ENCODE measurements around the gene PLXNA2.

The PLXNA2 gene

DNA sequence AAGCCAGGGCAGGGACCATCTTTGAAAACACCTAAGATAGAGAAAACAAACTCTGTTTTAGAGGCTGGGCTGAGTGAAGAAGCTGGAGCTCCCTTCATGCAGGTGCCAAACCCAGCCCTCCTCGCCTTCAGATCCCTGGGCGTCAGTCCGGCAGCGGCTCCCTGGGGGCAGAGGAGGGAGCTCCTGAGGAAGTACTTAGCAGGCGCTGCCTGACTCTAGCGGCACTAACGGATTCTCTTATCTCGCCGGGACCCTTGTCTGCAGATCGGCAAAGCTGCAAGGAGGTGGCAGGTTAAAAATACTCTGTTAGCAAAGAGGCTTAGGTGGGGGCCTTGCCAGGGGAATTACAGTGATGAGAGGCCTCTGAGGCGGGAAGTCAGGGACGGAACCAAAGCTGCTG is 79.6 kb downstream of the PLXNA2 start:
- no peak for DNase-seq (ENCODE audit: low read depth in 2 of 2)

- no peak for DNase-seq (ENCODE audit: low read depth in 2 of 2)
Observed at GRCh38 chr1:208163539-208163938, 80.6 kb downstream of the PLXNA2 start.

DNA sequence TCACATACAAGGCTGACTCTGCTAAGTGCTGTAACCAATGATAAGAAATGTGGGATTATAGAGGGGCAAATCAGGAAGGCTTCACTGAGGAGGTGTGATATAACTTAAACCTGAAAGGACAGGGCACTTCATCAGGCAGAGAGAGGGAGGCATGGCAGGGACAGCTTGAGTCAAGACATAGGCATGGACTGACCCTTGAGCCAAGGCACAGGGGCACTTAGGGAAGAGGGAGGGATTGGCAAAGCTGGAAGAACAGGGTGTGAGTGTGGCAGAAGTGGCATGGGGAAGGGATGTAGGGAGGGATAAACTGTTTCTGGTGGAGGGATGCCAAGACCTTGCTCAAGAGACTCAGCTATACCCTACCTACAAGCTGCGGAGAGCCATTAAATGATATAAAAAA is 81.3 kb downstream of the PLXNA2 start:
- no peak for DNase-seq (ENCODE audit: low read depth in 2 of 2)

DNA sequence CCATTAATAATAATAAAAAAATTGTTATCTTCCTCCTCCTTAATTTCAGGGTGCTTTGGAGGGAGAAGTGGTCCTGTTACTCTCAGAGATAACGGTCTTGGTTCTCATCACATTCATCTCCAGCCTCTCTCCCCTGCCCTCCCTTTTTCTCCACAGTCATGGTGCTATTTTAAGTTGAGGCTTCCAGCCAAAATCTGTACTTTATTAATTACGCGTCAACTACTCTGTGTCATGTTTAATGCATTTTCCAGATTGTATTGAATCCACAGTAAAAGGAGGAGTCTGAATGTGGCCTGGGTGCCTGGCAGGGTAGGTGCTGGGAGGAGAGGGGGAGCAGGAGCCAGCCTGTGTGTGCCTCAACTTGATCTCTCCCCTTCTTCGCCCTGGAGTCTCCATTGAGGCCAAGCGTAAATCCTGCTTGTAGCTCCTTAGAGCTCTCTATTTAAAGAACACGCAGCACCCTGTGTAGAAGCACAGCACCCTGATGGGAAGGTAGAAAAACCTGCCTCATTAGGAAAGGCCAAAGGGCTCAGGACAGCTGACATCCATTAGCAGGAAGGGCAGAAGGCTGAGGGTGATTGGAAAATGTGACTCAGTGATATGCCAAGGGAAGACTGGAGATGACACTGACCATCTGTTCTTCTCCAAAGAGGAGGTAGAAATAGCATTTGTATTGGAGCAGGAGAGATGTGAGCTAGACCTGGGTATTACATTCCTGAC is 82.4 kb downstream of the PLXNA2 start:
- peak; percentile 75 to 77 for DNase-seq (ENCODE audit: low read depth in 2 of 2)

DNA sequence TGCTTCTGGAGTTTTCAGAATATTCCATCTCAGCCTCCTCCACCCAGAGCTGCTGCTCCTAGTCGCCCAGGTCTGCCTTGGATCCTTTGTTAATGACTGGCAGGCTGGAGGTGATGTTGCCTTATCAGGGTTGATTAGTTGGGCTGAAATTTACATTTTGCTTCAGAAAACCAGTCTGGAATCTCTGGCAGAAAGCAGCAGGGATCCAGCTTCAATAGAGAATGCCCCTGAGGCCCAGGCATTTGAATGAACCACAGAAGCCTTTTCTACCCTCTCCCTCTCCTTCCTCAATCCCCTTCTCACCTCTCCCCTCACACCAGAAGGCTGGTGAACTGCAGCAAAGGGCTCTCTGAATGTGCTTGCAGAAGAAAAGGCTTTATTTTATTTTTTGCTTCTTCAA is 83.2 kb downstream of the PLXNA2 start:
- DNase-seq (ENCODE audit: low read depth in 2 of 2): no peak

DNA sequence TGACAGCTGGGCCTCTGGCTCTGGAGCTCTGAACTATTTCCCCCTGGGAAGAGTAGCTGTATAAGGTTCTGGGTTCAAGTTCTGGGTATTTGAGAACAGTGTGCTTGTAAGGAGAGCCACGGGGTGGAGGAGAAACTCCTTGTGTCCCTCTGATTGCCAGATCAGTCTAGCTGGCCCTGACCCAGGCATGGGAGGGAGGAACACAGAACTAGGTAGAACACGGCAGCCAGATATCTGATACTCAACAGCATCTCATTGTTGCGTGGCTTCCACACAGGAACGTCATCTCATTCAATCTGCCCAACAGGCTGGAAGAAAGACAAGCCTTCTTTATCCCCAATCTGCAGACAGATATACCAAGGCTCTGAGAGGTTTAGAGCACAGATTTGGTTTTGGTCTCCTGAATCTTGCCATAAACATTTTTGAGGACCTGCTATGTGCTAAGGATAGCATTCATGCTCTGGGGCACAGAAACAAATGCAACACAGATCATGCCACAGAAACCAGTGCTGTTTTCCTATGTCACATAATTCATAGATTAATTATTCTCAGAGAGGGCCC is 83.8 kb downstream of the PLXNA2 start:
- no peak for DNase-seq (ENCODE audit: low read depth in 2 of 2)

- peak; percentile 83 to 85 for DNase-seq (ENCODE audit: low read depth in 2 of 2)
Observed at GRCh38 chr1:208159555-208160258, 84.5 kb downstream of the PLXNA2 start.

- DNase-seq (ENCODE audit: low read depth in 2 of 2): no peak
Observed at GRCh38 chr1:208158640-208159554, 85.3 kb downstream of the PLXNA2 start.

DNA sequence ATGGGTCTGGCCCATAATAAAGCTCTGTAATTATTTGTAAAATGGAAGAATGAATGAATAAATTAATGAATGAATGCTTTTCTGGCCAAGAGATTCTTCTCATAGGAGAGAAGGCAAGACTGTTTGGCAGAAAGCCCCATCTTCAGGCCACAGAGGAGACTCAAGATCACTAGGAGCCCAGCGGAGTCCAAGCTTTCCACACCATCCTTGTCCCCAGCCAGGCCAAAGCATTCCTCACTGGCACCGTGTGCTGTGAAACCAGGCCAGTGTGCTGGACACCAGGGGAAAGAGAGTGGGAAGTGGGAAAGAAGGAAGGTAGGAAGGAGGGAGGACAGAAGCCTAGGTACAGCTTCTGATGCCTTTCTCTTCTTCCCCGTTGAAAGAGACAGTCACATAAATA is 86.4 kb downstream of the PLXNA2 start:
- DNase-seq (ENCODE audit: low read depth in 2 of 2): no peak

GRCh38 chr1:208156741-208157140 is 87.4 kb downstream of the PLXNA2 start:
- peak in 1 of 2 experiments; percentile 39 for DNase-seq (ENCODE audit: low read depth in 2 of 2)

DNA sequence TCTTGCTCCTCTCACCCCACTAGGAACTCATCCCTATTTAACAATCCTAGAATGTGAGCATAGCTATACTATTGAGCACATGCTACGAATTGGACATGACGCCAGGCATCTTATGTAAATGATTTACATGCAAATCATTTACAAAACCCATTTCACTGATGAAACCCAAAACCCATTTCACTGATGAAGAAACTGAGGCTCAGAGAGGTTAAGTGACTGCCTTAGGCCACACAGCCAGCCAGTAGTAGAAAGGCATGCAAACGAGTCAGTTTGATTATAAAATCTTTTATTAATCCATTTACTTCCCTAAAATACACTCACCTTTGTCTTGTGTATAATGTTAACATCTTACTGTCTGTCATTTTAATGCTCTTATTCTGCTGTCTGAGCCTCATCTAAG is 87.9 kb downstream of the PLXNA2 start:
- no peak for DNase-seq (ENCODE audit: low read depth in 2 of 2)

GRCh38 chr1:208154679-208155642 is 89.2 kb downstream of the PLXNA2 start:
- DNase-seq (ENCODE audit: low read depth in 2 of 2): no peak

- DNase-seq (ENCODE audit: low read depth in 2 of 2): no peak
Observed at GRCh38 chr1:208154040-208154439, 90.1 kb downstream of the PLXNA2 start.

DNA sequence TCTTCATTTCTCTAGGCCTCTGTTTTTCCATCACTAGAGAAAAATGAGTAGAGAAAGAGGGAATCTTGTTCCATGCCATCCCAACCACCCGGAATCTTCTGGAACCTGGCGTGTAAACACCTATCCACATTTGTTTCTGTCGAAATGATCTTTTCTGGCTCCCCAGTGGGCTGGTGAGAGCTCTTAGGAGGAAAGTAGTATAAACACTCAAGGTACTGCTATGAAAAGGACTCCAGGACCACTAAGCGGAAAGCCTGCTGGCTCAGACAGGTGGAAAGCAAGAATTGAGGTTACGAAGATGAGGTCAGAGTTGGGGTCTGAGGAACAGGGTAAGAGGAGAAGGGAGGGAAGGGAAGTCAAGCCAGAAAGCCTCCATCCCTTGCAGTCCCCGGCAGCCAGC is 90.8 kb downstream of the PLXNA2 start:
- DNase-seq (ENCODE audit: low read depth in 2 of 2): no peak

DNA sequence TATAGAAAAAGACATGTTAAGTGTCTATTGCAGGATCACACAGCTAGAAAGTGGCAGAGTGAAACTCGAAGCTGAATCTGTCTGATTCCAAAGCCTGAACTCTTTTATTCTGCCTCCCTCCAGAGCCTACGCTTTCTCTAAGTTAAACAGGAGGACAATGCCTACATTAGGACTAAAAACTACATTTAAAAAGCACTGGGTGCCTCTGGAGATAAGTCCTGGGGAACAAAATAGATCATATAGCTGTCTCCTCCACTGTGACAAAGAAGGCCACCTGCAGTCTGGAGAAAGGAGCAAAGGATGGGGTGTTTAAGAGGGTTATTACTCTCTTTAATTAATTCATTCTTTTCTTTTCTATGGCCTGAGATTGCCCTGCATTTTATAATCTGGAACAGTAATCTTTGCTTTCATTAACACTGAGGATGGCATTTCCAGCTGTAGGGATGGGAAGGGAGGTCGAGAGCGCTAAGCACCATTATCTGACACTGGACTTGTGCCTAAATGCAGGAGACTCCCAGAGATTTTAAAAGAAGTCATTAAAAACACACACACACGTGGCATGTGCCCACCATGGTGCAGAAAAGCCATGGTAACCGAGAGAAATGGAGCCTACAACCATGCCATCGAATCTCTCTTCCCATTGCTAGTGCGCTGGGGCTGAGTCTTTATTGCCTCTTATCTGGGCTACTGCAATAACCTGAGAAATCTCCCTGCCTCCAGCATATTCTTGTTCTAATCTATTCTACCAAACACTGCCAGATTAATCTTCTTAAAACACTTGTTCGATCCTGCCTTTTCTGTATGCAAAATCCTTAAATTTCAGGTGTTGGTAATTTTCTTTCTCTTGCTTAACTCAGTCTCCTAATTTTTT is 92.2 kb downstream of the PLXNA2 start:
- DNase-seq (ENCODE audit: low read depth in 2 of 2): no peak

- DNase-seq (ENCODE audit: low read depth in 2 of 2): no peak
Observed at GRCh38 chr1:208150833-208151458, 93.2 kb downstream of the PLXNA2 start.

DNA sequence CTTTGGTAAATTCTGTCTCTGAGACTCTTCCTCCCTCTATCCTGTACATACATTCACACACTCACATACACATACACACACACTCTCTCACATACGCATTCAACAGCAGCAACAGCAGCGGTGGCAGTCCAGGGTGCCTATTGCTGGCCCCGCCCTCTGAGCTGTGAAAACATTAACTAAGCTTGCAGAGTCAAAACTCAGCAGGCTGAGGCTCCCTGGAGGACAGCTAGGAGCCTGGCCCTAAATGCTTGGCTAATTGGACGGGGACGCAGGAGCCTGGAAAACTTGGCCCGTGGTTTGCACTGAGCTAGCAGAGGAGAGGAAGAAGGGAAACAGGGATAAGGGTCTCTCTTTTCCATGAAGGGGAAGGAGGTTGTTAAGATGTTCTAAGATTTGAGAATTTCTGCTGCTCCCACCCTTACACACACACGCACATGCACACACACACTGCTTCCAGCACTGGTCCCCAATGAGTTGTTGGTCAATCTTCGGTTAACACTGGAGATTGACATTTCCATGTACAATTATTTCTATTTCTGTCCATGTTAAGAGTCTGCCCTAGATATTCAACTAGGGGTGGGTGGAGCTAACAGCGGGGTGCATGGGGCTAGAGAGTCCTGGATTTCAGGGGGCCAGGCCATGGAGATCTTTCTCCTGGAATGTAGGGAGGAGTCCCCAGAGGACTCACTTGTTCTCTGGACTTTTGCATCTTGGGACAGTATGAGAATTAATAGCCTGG is 94.2 kb downstream of the PLXNA2 start:
- DNase-seq (ENCODE audit: low read depth in 2 of 2): no peak

GRCh38 chr1:208149213-208149612 is 95.0 kb downstream of the PLXNA2 start:
- no peak for DNase-seq (ENCODE audit: low read depth in 2 of 2)

- DNase-seq (ENCODE audit: low read depth in 2 of 2): no peak
Observed at GRCh38 chr1:208148380-208148779, 95.8 kb downstream of the PLXNA2 start.

All from fibroblast of skin of left quadriceps (primary cell).